Measurements from ENCODE around the gene AAK1. TPM values are rescaled to one million over a fixed set of nuclear protein-coding genes. Genes with fewer than 3 reads are reported as not detected.
"Not testable (repeated sequence)": the region's sequence is repeated elsewhere in the genome, so short reads cannot be mapped to it uniquely, and the experiment has no call there.

AAK1 gene
- total and polyA plus RNA-seq, 4 experiments from 2014 or later: 27.6 to 225 (median 175) TPM

DNA sequence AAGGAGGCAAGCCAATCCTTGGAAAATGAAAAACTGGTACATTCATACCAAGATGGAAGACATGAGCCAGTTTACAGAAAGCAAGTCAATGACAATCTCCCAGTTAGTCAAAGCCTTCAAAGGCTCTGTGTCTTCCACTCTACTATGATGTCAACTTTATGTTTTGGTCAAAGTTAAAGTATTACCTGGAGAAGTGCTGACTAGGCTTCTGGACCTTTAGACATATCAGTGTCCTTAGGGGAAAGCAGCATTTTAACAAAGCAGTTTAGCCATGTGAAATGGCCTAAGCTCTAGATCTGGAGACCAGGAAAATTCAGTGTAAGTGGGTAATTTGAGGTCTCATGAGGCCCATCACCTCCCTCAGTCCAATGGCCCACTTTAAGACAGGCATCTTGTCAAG, 30.8 kb downstream of the AAK1 start:
- Histone ChIP-seq H3K27ac (ENCODE audit: low read depth, low read length) (no peak overlapping the region), H3K36me3 (ENCODE audit: insufficient read depth, low read length) (peaks cover 6% of the 10 kb centered on the region), H3K27me3 (ENCODE audit: insufficient read depth, low read length) (no peaks in the 10 kb centered on the region), H3K4me3 (ENCODE audit: low read length in 2 of 2) (no peak overlapping the region), H3K9me3 (ENCODE audit: control insufficient read depth in 1 of 2, low read length in 2 of 2) (no peaks in the 10 kb centered on the region), H3K4me1 (ENCODE audit: insufficient read depth, low read length) (peaks cover 86% of the 10 kb centered on the region)
- H3K36me3 Mint-ChIP-seq: peaks cover 65 to 70% of the 10 kb centered on the region in 2 donors
- H3K27ac Mint-ChIP-seq: peak overlapping the region in 5 of 7 donors; percentile 12 to 82 (median 29)
- H3K27me3 Mint-ChIP-seq: no peaks in the 10 kb centered on the region
- DNase-seq: no peak
- peaks cover 0 to 4% (median 0%) of the 10 kb centered on the region in 8 donors for H3K9me3 Mint-ChIP-seq
- ChIA-PET CTCF (ENCODE audit: partially characterized antibody) (interaction anchor here (1.2 to 2.0 kb wide), 7 partner anchors 8 to 204 kb away, joined by 3 to 11 read pairs (median 5); no protein-coding TSS in a partner anchor), POLR2A (ENCODE audit: partially characterized antibody) (interaction anchor here (1.3 to 2.0 kb wide), 4 partner anchors 9 to 105 kb away, joined by 3 to 9 read pairs (median 4); no protein-coding TSS in a partner anchor)
- intact Hi-C loops (cut with micrococcal nuclease): no loop called here
- peaks cover 36 to 72% (median 58%) of the 10 kb centered on the region in 4 donors for H3K4me1 Mint-ChIP-seq
- H3K4me3 Mint-ChIP-seq: no peak overlapping the region

DNA sequence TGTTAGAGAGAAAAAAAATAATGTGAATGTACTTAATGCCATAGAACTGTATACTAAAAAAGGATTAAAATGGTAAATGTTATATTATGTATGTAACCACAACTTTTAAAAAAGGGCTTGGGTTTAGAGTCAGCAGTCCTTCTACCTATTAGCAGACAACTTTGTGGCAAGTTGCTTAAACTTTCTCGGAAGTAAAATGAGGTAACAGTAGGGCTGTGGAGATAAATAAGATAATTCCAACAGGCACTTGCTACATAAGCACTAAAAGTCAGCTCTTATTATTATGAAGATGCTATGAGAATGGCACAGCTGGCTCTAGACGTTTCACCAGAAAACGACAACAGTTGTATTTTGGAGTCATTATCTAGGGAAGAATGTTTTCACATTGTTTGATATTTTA, 31.3 kb downstream of the AAK1 start:
- CTCF ChIA-PET (ENCODE audit: partially characterized antibody): interaction anchor here (1.2 to 1.9 kb wide), 2 partner anchors 8 to 204 kb away, joined by 4 read pairs; no protein-coding TSS in a partner anchor

DNA sequence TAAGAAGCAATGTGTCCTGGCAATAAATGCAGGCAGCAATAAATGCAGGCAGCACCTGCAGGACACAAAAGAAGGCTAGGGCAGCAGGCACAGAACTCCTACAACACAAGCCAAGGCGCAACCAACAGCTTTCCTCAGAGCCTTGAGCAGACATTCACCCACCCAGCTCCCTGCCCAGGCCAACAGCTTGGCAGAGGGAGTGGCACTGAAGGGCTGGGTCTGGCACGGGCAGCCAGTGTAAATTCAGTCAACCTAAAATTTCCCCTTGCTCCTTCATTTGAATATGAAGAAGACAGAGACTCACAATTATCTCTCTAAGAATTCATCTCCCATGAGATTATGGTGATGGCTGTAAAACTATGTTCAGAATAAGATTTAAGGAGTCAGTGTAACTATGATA, 35.4 kb downstream of the AAK1 start:
- Histone ChIP-seq H3K36me3 (ENCODE audit: insufficient read depth, low read length) (no peaks in the 10 kb centered on the region), H3K4me1 (ENCODE audit: insufficient read depth, low read length) (peaks cover 86% of the 10 kb centered on the region), H3K27ac (ENCODE audit: low read depth, low read length) (no peak overlapping the region), H3K9me3 (ENCODE audit: control insufficient read depth in 1 of 2, low read length in 2 of 2) (no peaks in the 10 kb centered on the region), H3K4me3 (ENCODE audit: low read length in 2 of 2) (no peak overlapping the region), H3K27me3 (ENCODE audit: insufficient read depth, low read length) (no peaks in the 10 kb centered on the region)
- intact Hi-C loops (cut with micrococcal nuclease): no loop called here
- Mint-ChIP-seq H3K27me3 (no peaks in the 10 kb centered on the region), H3K4me3 (peak overlapping the region in 5 of 8 donors; percentile 21 to 64 (median 27)), H3K36me3 (peaks cover 67 to 70% of the 10 kb centered on the region in 2 donors), H3K9me3 (peaks cover 0 to 4% (median 0%) of the 10 kb centered on the region in 8 donors), H3K27ac (peak overlapping the region; percentile 30 to 81 (median 69)), H3K4me1 (peaks cover 68 to 90% (median 79%) of the 10 kb centered on the region in 4 donors)
- DNase-seq: no peak
- ChIA-PET POLR2A (ENCODE audit: partially characterized antibody) (no interaction called here), CTCF (ENCODE audit: partially characterized antibody) (interaction anchor here (1.4 to 1.8 kb wide), 3 partner anchors 9 to 44 kb away, joined by 3 to 5 read pairs (median 3); no protein-coding TSS in a partner anchor)

More for the DNA sequence above, 31.3 kb downstream of the AAK1 start:
- peaks cover 6% of the 10 kb centered on the region for H3K36me3 ChIP-seq (ENCODE audit: insufficient read depth, low read length)
- H3K4me3 ChIP-seq (ENCODE audit: low read length in 2 of 2): no peak overlapping the region
- peaks cover 86% of the 10 kb centered on the region for H3K4me1 ChIP-seq (ENCODE audit: insufficient read depth, low read length)
- Mint-ChIP-seq H3K9me3 (peaks cover 0 to 4% (median 0%) of the 10 kb centered on the region in 8 donors), H3K27me3 (no peaks in the 10 kb centered on the region), H3K4me1 (peaks cover 41 to 77% (median 62%) of the 10 kb centered on the region in 4 donors), H3K4me3 (peak overlapping the region in 1 of 8 donors; percentile 51), H3K36me3 (peaks cover 69 to 75% of the 10 kb centered on the region in 2 donors), H3K27ac (peak overlapping the region in 3 of 7 donors; percentile 12 to 29 (median 25))
- no peaks in the 10 kb centered on the region for H3K27me3 ChIP-seq (ENCODE audit: insufficient read depth, low read length)
- DNase-seq: no peak
- no peak overlapping the region for H3K27ac ChIP-seq (ENCODE audit: low read depth, low read length)
- intact Hi-C loops (cut with micrococcal nuclease): no loop called here
- no peaks in the 10 kb centered on the region for H3K9me3 ChIP-seq (ENCODE audit: control insufficient read depth in 1 of 2, low read length in 2 of 2)
- POLR2A ChIA-PET (ENCODE audit: partially characterized antibody): interaction anchor here (1.8 kb wide), 1 partner anchor 9 kb away, joined by 5 read pairs; no protein-coding TSS in a partner anchor

DNA sequence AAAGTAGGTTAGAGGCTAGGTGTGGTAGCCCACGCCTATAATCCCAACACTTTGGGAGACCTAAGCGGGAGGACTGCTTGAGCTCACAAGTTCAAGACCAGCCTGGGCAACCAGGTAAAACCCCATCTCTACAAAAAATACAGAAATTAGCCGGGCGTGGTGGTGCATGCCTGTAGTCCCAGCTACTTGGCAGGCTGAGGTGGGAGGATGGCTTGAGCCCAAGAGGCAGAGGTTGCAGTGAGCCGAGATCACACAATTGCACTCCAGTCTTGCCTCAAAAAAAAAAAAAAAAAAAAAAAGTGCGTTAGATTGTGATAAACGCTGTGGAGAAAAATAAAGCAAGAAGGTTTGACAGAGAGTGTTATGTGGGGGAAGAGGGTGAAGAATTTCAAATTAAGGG, 36.8 kb downstream of the AAK1 start:
- Mint-ChIP-seq H3K4me3 (peak overlapping the region in 4 of 8 donors; percentile 7 to 72 (median 12)), H3K27ac (peak overlapping the region in 4 of 7 donors; percentile 66 to 81 (median 71)), H3K36me3 (peaks cover 56 to 62% of the 10 kb centered on the region in 2 donors), H3K4me1 (peaks cover 70 to 89% (median 80%) of the 10 kb centered on the region in 4 donors)
- H3K27ac ChIP-seq (ENCODE audit: low read depth, low read length); POLR2A ChIA-PET (ENCODE audit: partially characterized antibody); H3K4me3 ChIP-seq (ENCODE audit: low read length in 2 of 2); H3K9me3 ChIP-seq (ENCODE audit: control insufficient read depth in 1 of 2, low read length in 2 of 2); intact Hi-C loops (cut with micrococcal nuclease); DNase-seq; H3K36me3 ChIP-seq (ENCODE audit: insufficient read depth, low read length); H3K27me3 ChIP-seq (ENCODE audit: insufficient read depth, low read length); H3K27me3 Mint-ChIP-seq; H3K9me3 Mint-ChIP-seq: not testable (repeated sequence)
- peaks cover 85% of the 10 kb centered on the region for H3K4me1 ChIP-seq (ENCODE audit: insufficient read depth, low read length)
- CTCF ChIA-PET (ENCODE audit: partially characterized antibody): interaction anchor here (1.5 kb wide), 1 partner anchor 41 kb away, joined by 3 read pairs; no protein-coding TSS in a partner anchor

DNA sequence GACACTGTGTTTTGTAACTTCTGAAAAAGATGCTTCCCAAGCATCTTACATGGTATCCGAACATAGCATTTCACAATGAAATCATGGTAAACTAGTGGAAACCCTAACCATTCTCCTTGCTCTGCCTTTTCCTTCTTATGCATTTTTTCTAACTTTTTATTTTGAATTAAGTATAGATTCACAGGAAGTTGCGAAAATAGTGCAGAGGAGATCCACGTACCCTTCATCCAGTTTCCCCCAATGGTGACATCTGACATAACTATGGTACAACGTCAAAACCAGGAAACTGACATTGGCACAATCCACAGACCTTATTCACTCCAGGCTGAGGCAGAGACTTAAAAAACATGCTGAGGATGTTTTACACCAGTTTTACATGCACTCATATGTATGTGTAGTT, 38.3 kb downstream of the AAK1 start:
- CTCF ChIA-PET (ENCODE audit: partially characterized antibody): interaction anchor here (2.7 kb wide), 1 partner anchor 40 kb away, joined by 17 read pairs; no protein-coding TSS in a partner anchor
- H3K27ac Mint-ChIP-seq: peak overlapping the region in 6 of 7 donors; percentile 5 to 68 (median 51)
- Histone ChIP-seq H3K4me3 (ENCODE audit: low read length in 2 of 2) (no peak overlapping the region), H3K4me1 (ENCODE audit: insufficient read depth, low read length) (peaks cover 86% of the 10 kb centered on the region), H3K36me3 (ENCODE audit: insufficient read depth, low read length) (no peaks in the 10 kb centered on the region), H3K27me3 (ENCODE audit: insufficient read depth, low read length) (no peaks in the 10 kb centered on the region), H3K27ac (ENCODE audit: low read depth, low read length) (no peak overlapping the region), H3K9me3 (ENCODE audit: control insufficient read depth in 1 of 2, low read length in 2 of 2) (no peaks in the 10 kb centered on the region)
- peak overlapping the region in 3 of 8 donors; percentile 12 to 53 (median 45) for H3K4me3 Mint-ChIP-seq
- POLR2A ChIA-PET (ENCODE audit: partially characterized antibody): interaction anchor here (0.9 kb wide), 1 partner anchor 40 kb away, joined by 3 read pairs; no protein-coding TSS in a partner anchor
- peaks cover 75 to 90% (median 84%) of the 10 kb centered on the region in 4 donors for H3K4me1 Mint-ChIP-seq
- intact Hi-C loops (cut with micrococcal nuclease): no loop called here
- H3K27me3 Mint-ChIP-seq: no peaks in the 10 kb centered on the region
- no peak for DNase-seq
- H3K9me3 Mint-ChIP-seq: peaks cover 0 to 4% (median 0%) of the 10 kb centered on the region in 8 donors
- peaks cover 41 to 59% of the 10 kb centered on the region in 2 donors for H3K36me3 Mint-ChIP-seq

DNA sequence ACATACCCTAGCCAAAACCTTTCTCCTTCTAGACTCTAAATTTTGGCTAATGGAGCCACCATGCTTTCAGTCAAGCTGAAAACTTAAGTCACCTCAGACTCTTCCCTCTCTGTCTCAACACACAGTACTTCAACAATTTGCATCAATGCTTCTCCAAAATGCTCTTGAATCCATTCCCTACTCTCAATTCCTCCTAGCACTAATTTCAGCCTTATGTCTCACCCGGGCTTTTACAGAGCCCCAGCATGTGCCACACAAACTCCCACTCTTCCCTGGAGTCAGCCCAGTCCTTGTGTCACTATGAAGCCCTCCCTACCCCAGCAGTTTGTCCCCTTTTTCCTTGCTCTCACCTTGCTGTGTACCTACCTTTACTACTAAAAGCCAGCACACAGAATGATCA, 38.7 kb downstream of the AAK1 start:
- POLR2A ChIA-PET (ENCODE audit: partially characterized antibody): interaction anchor here (0.8 to 2.5 kb wide), 3 partner anchors 21 to 39 kb away, joined by 3 to 8 read pairs (median 5); partner anchors contain the start of gene AAK1
- Histone ChIP-seq H3K27me3 (ENCODE audit: insufficient read depth, low read length) (no peaks in the 10 kb centered on the region), H3K4me1 (ENCODE audit: insufficient read depth, low read length) (peaks cover 90% of the 10 kb centered on the region), H3K27ac (ENCODE audit: low read depth, low read length) (no peak overlapping the region), H3K9me3 (ENCODE audit: control insufficient read depth in 1 of 2, low read length in 2 of 2) (no peaks in the 10 kb centered on the region), H3K4me3 (ENCODE audit: low read length in 2 of 2) (no peak overlapping the region), H3K36me3 (ENCODE audit: insufficient read depth, low read length) (no peaks in the 10 kb centered on the region)
- CTCF ChIA-PET (ENCODE audit: partially characterized antibody): interaction anchor here (1.1 to 2.7 kb wide), 4 partner anchors 8 to 39 kb away, joined by 3 to 17 read pairs (median 4); no protein-coding TSS in a partner anchor
- Mint-ChIP-seq H3K27me3 (no peaks in the 10 kb centered on the region), H3K36me3 (peaks cover 38 to 58% of the 10 kb centered on the region in 2 donors), H3K4me1 (peaks cover 75 to 91% (median 84%) of the 10 kb centered on the region in 4 donors), H3K27ac (peak overlapping the region in 6 of 7 donors; percentile 24 to 82 (median 64)), H3K4me3 (peak overlapping the region in 6 of 8 donors; percentile 2 to 53 (median 33)), H3K9me3 (peaks cover 0 to 4% (median 0%) of the 10 kb centered on the region in 8 donors)
- DNase-seq: no peak
- intact Hi-C loops (cut with micrococcal nuclease): no loop called here
